Brain microvascular endothelial cell (primary cell): ENCODE measurements around the gene PCDHB3.

Source experiments
- DNase-seq: peaks from one replicate; pipeline ENCODE4 v3.0.0-alpha.2; 2020
- H3K27ac ChIP-seq: fragments of 250-450 bp; sonication (Bioruptor Pico); 2 replicates; pipeline ENCODE4 v1.5.1; 2020; ENCODE audit warnings: mild to moderate bottlenecking, moderate library complexity
- H3K27me3 ChIP-seq: fragments of 250-450 bp; sonication (Bioruptor Pico); replicated peaks from 2 replicates; pipeline ENCODE4 v1.5.1; 2020; ENCODE audit warnings: mild to moderate bottlenecking
- H3K36me3 ChIP-seq: fragments of 250-450 bp; sonication (Bioruptor Pico); replicated peaks from 2 replicates; pipeline ENCODE4 v1.5.1; 2020; ENCODE audit warnings: mild to moderate bottlenecking
- H3K4me3 ChIP-seq: 2 replicates; pipeline ENCODE4 v1.5.1; 2011; ENCODE audit warnings: low read depth, mild to moderate bottlenecking, control low read depth, low read length, moderate library complexity
- CTCF ChIP-seq: IDR thresholded peaks from 2 replicates; pipeline ENCODE4 v1.5.1; 2011; ENCODE audit warnings: low read depth, mild to moderate bottlenecking, moderate library complexity, low read length, control low read depth, inconsistent platforms; ENCODE audit errors: missing control alignments
- in situ Hi-C: cut with HindIII; loops from 2 replicates; pipeline ENCODE4 v1.10.0; 2017; ENCODE audit warnings: low sequenced_read_pairs, low pct_ligation_motif_present

Gene PCDHB3

GRCh38 chr5:141100243-141100805, at the start of gene PCDHB3:
TSS of gene PCDHB3 (plus strand) at chr5:141100473. CDS start at chr5:141100650, 177 bp downstream.
- Histone ChIP-seq H3K4me3 (no peak within 1 kb of the TSS), H3K27ac (no peak within 1 kb of the TSS), H3K36me3 (no peaks in the 10 kb centered on the region), H3K27me3 (no peaks in the 10 kb centered on the region)
- peak; percentile 36 for TF ChIP-seq CTCF
- in situ Hi-C loops: no loop called here
- no peak for DNase-seq

- H3K27me3 ChIP-seq: no peaks in the 10 kb centered on the region
- TF ChIP-seq CTCF: no peak
- H3K4me3 ChIP-seq: no peak within 1 kb of the TSS
- H3K27ac ChIP-seq: no peak within 1 kb of the TSS
- in situ Hi-C loops: no loop called here
- no peak for DNase-seq
- no peaks in the 10 kb centered on the region for H3K36me3 ChIP-seq
These were observed 49.4 kb upstream of the PCDHB3 start, which contains the start of gene PCDHB1 for GRCh38 chr5:141050622-141051520. TSS of gene PCDHB1 (plus strand) at chr5:141051374. CDS start at chr5:141051471, 97 bp downstream.

GRCh38 chr5:141051521-141051866, 48.8 kb upstream of the PCDHB3 start:
- no peak for DNase-seq
- in situ Hi-C loops: no loop called here
- no peak overlapping the region for H3K27ac ChIP-seq

GRCh38 chr5:141077826-141078225, 22.4 kb upstream of the PCDHB3 start:
- no peak overlapping the region for H3K27ac ChIP-seq
- no peak for TF ChIP-seq CTCF
- in situ Hi-C loops: no loop called here
- H3K27me3 ChIP-seq: no peaks in the 10 kb centered on the region
- H3K4me3 ChIP-seq: no peak overlapping the region
- no peaks in the 10 kb centered on the region for H3K36me3 ChIP-seq
- DNase-seq: no peak

More at GRCh38 chr5:141051521-141051866, 48.8 kb upstream of the PCDHB3 start:
- no peak overlapping the region for H3K4me3 ChIP-seq
- H3K27me3 ChIP-seq: no peaks in the 10 kb centered on the region
- TF ChIP-seq CTCF: no peak
- H3K36me3 ChIP-seq: no peaks in the 10 kb centered on the region

- H3K27ac ChIP-seq: no peak overlapping the region
- H3K27me3 ChIP-seq: no peaks in the 10 kb centered on the region
- in situ Hi-C loops: no loop called here
- H3K36me3 ChIP-seq: no peaks in the 10 kb centered on the region
- no peak for DNase-seq
- no peak overlapping the region for H3K4me3 ChIP-seq
- TF ChIP-seq CTCF: no peak
These were observed 18.0 kb upstream of the PCDHB3 start for GRCh38 chr5:141082228-141082627.
